Naive thymus-derived CD4-positive, alpha-beta T cell (primary cell): ENCODE data around the gene NEK10. TPM values are rescaled to one million over a fixed set of nuclear protein-coding genes. Genes with fewer than 3 reads are reported as not detected.

Source experiments
- ATAC-seq: fragments of 150-1000 bp; cut with Tn5 transposase; 2 replicates; pipeline ENCODE4 v1.10.0; 2021; ENCODE audit warnings: mild to moderate bottlenecking, moderate library complexity
- CTCF ChIA-PET: fragments of 350-600 bp; sonication (Branson Sonifier 250); formaldehyde crosslinking; loops from one replicate; lab custom pipeline; 2021; ENCODE audit warnings: antibody characterized with exemption; lab: Charles Lee
- POLR2A ChIA-PET: fragments of 350-600 bp; sonication (Branson Sonifier 250); formaldehyde crosslinking; loops from one replicate; lab custom pipeline; 2021; ENCODE audit warnings: antibody characterized with exemption, inconsistent platforms; lab: Charles Lee
- DNase-seq, 9 donors: peaks; one replicate each; pipeline versions ENCODE4 v3.0.0 to v3.0.0-alpha.2; 2020 to 2022; ENCODE audit warnings: mixed read lengths in 1 of 9
- H3K27ac ChIP-seq: one replicate; pipeline ENCODE4 v1.7.0; 2013; ENCODE audit warnings: mild to moderate bottlenecking, low read depth, low read length, moderate library complexity
- H3K27me3 ChIP-seq, 2 donors: one replicate each; pipeline ENCODE4 v1.7.0; 2013; ENCODE audit warnings: low read length in 2 of 2, mild to moderate bottlenecking in 2 of 2, moderate library complexity in 2 of 2; ENCODE audit not compliant: control insufficient read depth in 2 of 2, insufficient read depth in 2 of 2
- H3K36me3 ChIP-seq, 3 experiments: 1 replicate in 2 of 3; 2 replicates in 1 of 3; pipeline ENCODE4 v1.7.0; 2013; ENCODE audit warnings: low read length in 3 of 3, mild to moderate bottlenecking in 3 of 3, moderate library complexity in 1 of 3; ENCODE audit not compliant: insufficient read depth in 3 of 3, control insufficient read depth in 2 of 3
- H3K4me1 ChIP-seq, 2 donors: one replicate each; pipeline ENCODE4 v1.7.0; 2013; ENCODE audit warnings: low read length in 2 of 2, mild to moderate bottlenecking in 2 of 2, moderate library complexity in 1 of 2; ENCODE audit not compliant: control insufficient read depth in 2 of 2, insufficient read depth in 2 of 2
- H3K4me3 ChIP-seq: 2 replicates; pipeline ENCODE4 v1.7.0; 2013; ENCODE audit warnings: mild to moderate bottlenecking, low read length
- H3K9me3 ChIP-seq, 3 experiments: 1 replicate in 2 of 3; 2 replicates in 1 of 3; pipeline ENCODE4 v1.7.0; 2013; ENCODE audit warnings: low read length in 3 of 3; ENCODE audit not compliant: control insufficient read depth in 2 of 3
- H3K27ac Mint-ChIP-seq, 9 donors: one replicate each; pipeline ENCODE4 v1.8.0; 2020 to 2022; ENCODE audit warnings: mixed read lengths in 9 of 9, mild to moderate bottlenecking in 8 of 9, moderate library complexity in 5 of 9, inconsistent platforms in 2 of 9
- H3K27me3 Mint-ChIP-seq, 5 donors: one replicate each; pipeline ENCODE4 v1.8.0; 2021 to 2022; ENCODE audit warnings: mixed read lengths in 5 of 5, mild to moderate bottlenecking in 1 of 5
- H3K36me3 Mint-ChIP-seq, 5 donors: one replicate each; pipeline ENCODE4 v1.8.0; 2020 to 2022; ENCODE audit warnings: mixed read lengths in 5 of 5, mild to moderate bottlenecking in 3 of 5, inconsistent platforms in 1 of 5
- H3K4me1 Mint-ChIP-seq, 7 donors: one replicate each; pipeline ENCODE4 v1.8.0; 2020 to 2022; ENCODE audit warnings: mixed read lengths in 7 of 7, mild to moderate bottlenecking in 3 of 7, inconsistent platforms in 1 of 7
- H3K4me3 Mint-ChIP-seq, 10 donors: one replicate each; pipeline ENCODE4 v1.8.0; 2020 to 2022; ENCODE audit warnings: mild to moderate bottlenecking in 10 of 10, mixed read lengths in 10 of 10, moderate library complexity in 6 of 10, inconsistent platforms in 2 of 10
- H3K9me3 Mint-ChIP-seq, 11 donors: one replicate each; pipeline ENCODE4 v1.8.0; 2020 to 2022; ENCODE audit warnings: mixed read lengths in 11 of 11, mild to moderate bottlenecking in 4 of 11, inconsistent platforms in 1 of 11, moderate library complexity in 1 of 11
- intact Hi-C, 2 donors: fragments of 100-400 bp; cut with micrococcal nuclease; formaldehyde crosslinking; loops; one replicate each; pipeline ENCODE4 v1.15.1; 2023
- polyA plus RNA-seq, 2 donors: library from polyadenylated mRNA; unstranded; fragments of 300-500 nt; fragmentation: Illumina TruSeq; gene quantifications; one replicate each; pipeline ENCODE4 v1.2.3, GENCODE V29; 2021
- total RNA-seq, 6 experiments: library from RNA in 5 of 6; stranded (reverse) in 5 of 6; gene quantifications; 1 replicate in 5 of 6; 2 replicates in 1 of 6; pipeline ENCODE4 v1.2.3 and lab custom pipeline; 2021 to 2026

The NEK10 gene
- total and polyA plus RNA-seq, 7 experiments from 2014 or later: 0.64 to 2.0 (median 0.95) TPM; not detected in 2

GRCh38 chr3:27138005-27138404 lies 231.2 kb downstream of the NEK10 start:
- no peaks in the 10 kb centered on the region for H3K9me3 ChIP-seq
- H3K27me3 Mint-ChIP-seq: peaks cover 0 to 11% (median 0%) of the 10 kb centered on the region in 5 donors
- H3K36me3 ChIP-seq: no peaks in the 10 kb centered on the region
- no peaks in the 10 kb centered on the region for H3K36me3 Mint-ChIP-seq
- no peak overlapping the region for H3K27ac Mint-ChIP-seq
- no peaks in the 10 kb centered on the region for H3K4me1 ChIP-seq
- no peak overlapping the region for H3K4me3 ChIP-seq
- H3K4me3 Mint-ChIP-seq: no peak overlapping the region
- peaks cover 0 to 14% (median 7%) of the 10 kb centered on the region in 11 donors for H3K9me3 Mint-ChIP-seq
- intact Hi-C loops: loop anchor here in 1 of 2 donors (10.0 kb wide), 1 partner anchor 117 kb away; no protein-coding TSS in a partner anchor
- DNase-seq (no peak), ATAC-seq (no peak)
- no peak overlapping the region for H3K27ac ChIP-seq
- H3K27me3 ChIP-seq: peaks cover 0 to 3% of the 10 kb centered on the region in 2 donors
- no peaks in the 10 kb centered on the region for H3K4me1 Mint-ChIP-seq
- CTCF ChIA-PET: no interaction called here
- POLR2A ChIA-PET: no interaction called here

- H3K9me3 Mint-ChIP-seq: no peaks in the 10 kb centered on the region
- no peak overlapping the region for H3K4me3 Mint-ChIP-seq
- H3K27me3 Mint-ChIP-seq: peaks cover 0 to 11% (median 0%) of the 10 kb centered on the region in 5 donors
- CTCF ChIA-PET: interaction anchor here (0.8 to 1.1 kb wide), 4 partner anchors 8 to 547 kb away, joined by 3 to 4 read pairs (median 3); no protein-coding TSS in a partner anchor
- peaks cover 0 to 3% of the 10 kb centered on the region in 2 donors for H3K27me3 ChIP-seq
- H3K27ac ChIP-seq: no peak overlapping the region
- ATAC-seq (peak; percentile 83), DNase-seq (peak; percentile 9 to 56 (median 43))
- no peaks in the 10 kb centered on the region for H3K36me3 Mint-ChIP-seq
- H3K4me1 Mint-ChIP-seq: no peaks in the 10 kb centered on the region
- H3K9me3 ChIP-seq: no peaks in the 10 kb centered on the region
- no peaks in the 10 kb centered on the region for H3K36me3 ChIP-seq
- intact Hi-C loops: loop anchor here (1.0 to 10.0 kb wide), 7 partner anchors 120 to 1487 kb away; no protein-coding TSS in a partner anchor
- POLR2A ChIA-PET: no interaction called here
- no peak overlapping the region for H3K4me3 ChIP-seq
- H3K27ac Mint-ChIP-seq: no peak overlapping the region
- no peaks in the 10 kb centered on the region for H3K4me1 ChIP-seq
Measured at GRCh38 chr3:27134171-27134796, 234.9 kb downstream of the NEK10 start.

GRCh38 chr3:27133060-27133459 lies 236.1 kb downstream of the NEK10 start:
- intact Hi-C loops: loop anchor here in 1 of 2 donors (5.0 to 10.0 kb wide), 2 partner anchors 122 to 1486 kb away; no protein-coding TSS in a partner anchor
- H3K36me3 ChIP-seq: no peaks in the 10 kb centered on the region
- ChIA-PET POLR2A (no interaction called here), CTCF (no interaction called here)
- Mint-ChIP-seq H3K4me3 (no peak overlapping the region), H3K9me3 (no peaks in the 10 kb centered on the region), H3K27ac (no peak overlapping the region), H3K27me3 (peaks cover 0 to 11% (median 0%) of the 10 kb centered on the region in 5 donors), H3K36me3 (no peaks in the 10 kb centered on the region), H3K4me1 (no peaks in the 10 kb centered on the region)
- no peak overlapping the region for H3K4me3 ChIP-seq
- DNase-seq: no peak
- no peak overlapping the region for H3K27ac ChIP-seq
- peaks cover 0 to 3% of the 10 kb centered on the region in 2 donors for H3K27me3 ChIP-seq
- H3K4me1 ChIP-seq: no peaks in the 10 kb centered on the region
- no peaks in the 10 kb centered on the region for H3K9me3 ChIP-seq
- ATAC-seq: no peak

GRCh38 chr3:27130796-27131195 lies 238.4 kb downstream of the NEK10 start:
- ATAC-seq: no peak

GRCh38 chr3:27127879-27128278 lies 241.3 kb downstream of the NEK10 start:
- Histone ChIP-seq H3K9me3 (no peaks in the 10 kb centered on the region), H3K36me3 (no peaks in the 10 kb centered on the region), H3K4me1 (no peaks in the 10 kb centered on the region), H3K27me3 (no peaks in the 10 kb centered on the region), H3K27ac (no peak overlapping the region), H3K4me3 (no peak overlapping the region)
- CTCF ChIA-PET: no interaction called here
- intact Hi-C loops: no loop called here
- DNase-seq (no peak), ATAC-seq (no peak)
- POLR2A ChIA-PET: no interaction called here
- no peaks in the 10 kb centered on the region for H3K4me1 Mint-ChIP-seq
- no peak overlapping the region for H3K4me3 Mint-ChIP-seq
- no peak overlapping the region for H3K27ac Mint-ChIP-seq
- H3K36me3 Mint-ChIP-seq: no peaks in the 10 kb centered on the region
- H3K27me3 Mint-ChIP-seq: peaks cover 0 to 5% (median 0%) of the 10 kb centered on the region in 5 donors
- H3K9me3 Mint-ChIP-seq: no peaks in the 10 kb centered on the region

More at GRCh38 chr3:27130796-27131195, 238.4 kb downstream of the NEK10 start:
- no peaks in the 10 kb centered on the region for H3K9me3 ChIP-seq
- no peak overlapping the region for H3K27ac ChIP-seq
- CTCF ChIA-PET: interaction anchor here (0.6 to 0.7 kb wide), 2 partner anchors 320 to 336 kb away, joined by 3 read pairs; no protein-coding TSS in a partner anchor
- Mint-ChIP-seq H3K4me3 (no peak overlapping the region), H3K27me3 (peaks cover 0 to 7% (median 0%) of the 10 kb centered on the region in 5 donors), H3K4me1 (no peaks in the 10 kb centered on the region), H3K27ac (no peak overlapping the region), H3K36me3 (no peaks in the 10 kb centered on the region), H3K9me3 (no peaks in the 10 kb centered on the region)
- H3K27me3 ChIP-seq: peaks cover 0 to 3% of the 10 kb centered on the region in 2 donors
- no peak overlapping the region for H3K4me3 ChIP-seq
- intact Hi-C loops: loop anchor here in 1 of 2 donors (5.0 to 10.0 kb wide), 2 partner anchors 124 to 1483 kb away; no protein-coding TSS in a partner anchor
- no peak for DNase-seq
- no peaks in the 10 kb centered on the region for H3K36me3 ChIP-seq
- no peaks in the 10 kb centered on the region for H3K4me1 ChIP-seq
- POLR2A ChIA-PET: no interaction called here

GRCh38 chr3:27127195-27127594 lies 242.0 kb downstream of the NEK10 start:
- CTCF ChIA-PET: no interaction called here

More at GRCh38 chr3:27127195-27127594, 242.0 kb downstream of the NEK10 start:
- Histone ChIP-seq H3K27me3 (no peaks in the 10 kb centered on the region), H3K36me3 (no peaks in the 10 kb centered on the region), H3K4me3 (no peak overlapping the region), H3K27ac (no peak overlapping the region), H3K4me1 (no peaks in the 10 kb centered on the region), H3K9me3 (no peaks in the 10 kb centered on the region)
- no peaks in the 10 kb centered on the region for H3K9me3 Mint-ChIP-seq
- no peak overlapping the region for H3K4me3 Mint-ChIP-seq
- H3K4me1 Mint-ChIP-seq: no peaks in the 10 kb centered on the region
- H3K36me3 Mint-ChIP-seq: no peaks in the 10 kb centered on the region
- DNase-seq: no peak
- no peak overlapping the region for H3K27ac Mint-ChIP-seq
- ATAC-seq: no peak
- POLR2A ChIA-PET: no interaction called here
- peaks cover 0 to 5% (median 0%) of the 10 kb centered on the region in 5 donors for H3K27me3 Mint-ChIP-seq
- intact Hi-C loops: no loop called here
